HCT116 (cell line): ENCODE data around the gene UBE2H. TPM values are rescaled to one million over a fixed set of nuclear protein-coding genes. Genes with fewer than 3 reads are reported as not detected.

ENCODE experiments used
- ATAC-seq: fragments of 200-7000 bp; cut with Tn5 transposase; 2 replicates; pipeline ENCODE4 v1.9.1; 2020; ENCODE audit warnings: mild to moderate bottlenecking, moderate library complexity
- BruUV-seq: library from RNA; stranded (reverse); fragments of 400-500 nt; replicated peaks from 2 replicates; lab custom pipeline; 2021; lab: Mats Ljungman, UMichigan
- CTCF ChIA-PET: fragments of 300-600 bp; sonication (Branson Sonifier 250); formaldehyde crosslinking; loops from one replicate; lab custom pipeline; 2021; ENCODE audit warnings: antibody characterized with exemption; lab: Charles Lee
- POLR2A ChIA-PET: fragments of 300-600, 350-600 bp; sonication (Branson Sonifier 250); formaldehyde crosslinking; loops from one replicate; lab custom pipeline; 2021; ENCODE audit warnings: antibody characterized with exemption; lab: Charles Lee
- RAD21 ChIA-PET, 2 experiments: fragments of 300-600 bp; sonication (Branson Sonifier 250); formaldehyde crosslinking; loops; one replicate each; lab custom pipeline; 2023; ENCODE audit warnings: low total read pairs in 2 of 2; ENCODE audit not compliant: uncharacterized antibody in 2 of 2, unreplicated experiment in 2 of 2, low non-redundant PET in 1 of 2; lab: Charles Lee
- DNase-seq: peaks from one replicate; pipeline ENCODE4 v3.0.0-alpha.2; 2010; ENCODE audit warnings: low read depth, low spot score
- H2AFZ ChIP-seq: fragments of 200-600 bp; shearing (Covaris generic), sonication (generic); 2 replicates; pipeline ENCODE4 v1.6.1; 2017; ENCODE audit warnings: low read depth, mixed run types, mixed read lengths, antibody characterized with exemption, low read length; ENCODE audit not compliant: poor library complexity, severe bottlenecking
- H3K27ac ChIP-seq: 2 replicates; pipeline ENCODE4 v1.5.1; 2012; ENCODE audit warnings: low read depth, low read length
- H3K27me3 ChIP-seq: fragments of 200-600 bp; sonication (generic); 2 replicates; pipeline ENCODE4 v1.6.1; 2016; ENCODE audit warnings: mixed run types, low read length, mixed read lengths; ENCODE audit not compliant: insufficient read depth
- H3K36me3 ChIP-seq, 2 experiments: fragments of 200-500 bp in 1 of 2; fragments of 200-600 bp in 1 of 2; sonication (Bioruptor generic) in 1 of 2; sonication (generic) in 1 of 2; 2 replicates each; pipeline versions ENCODE4 v1.5.1 to v1.6.1; 2014 to 2016; ENCODE audit warnings: low read length in 2 of 2, inconsistent platforms in 1 of 2, mixed read lengths in 1 of 2, mixed run types in 1 of 2; ENCODE audit not compliant: insufficient read depth in 2 of 2, control insufficient read depth in 1 of 2
- H3K4me1 ChIP-seq, 2 experiments: fragments of 200-600 bp in 1 of 2; sonication (generic) in 1 of 2; 2 replicates each; pipeline versions ENCODE4 v1.5.1 to v1.6.1; 2012 to 2017; ENCODE audit warnings: low read length in 2 of 2, inconsistent platforms in 1 of 2, mild to moderate bottlenecking in 1 of 2, mixed read lengths in 1 of 2, mixed run types in 1 of 2, moderate library complexity in 1 of 2; ENCODE audit not compliant: insufficient read depth in 2 of 2, control insufficient read depth in 1 of 2
- H3K4me2 ChIP-seq: fragments of 200-600 bp; sonication (generic); 2 replicates; pipeline ENCODE4 v1.6.1; 2017; ENCODE audit warnings: mixed run types, low read length, mixed read lengths
- H3K4me3 ChIP-seq, 2 experiments: fragments of 200-600 bp in 1 of 2; sonication (generic) in 1 of 2; replicated peaks in 1 of 2; 2 replicates each; pipeline ENCODE4 v1.5.1; 2011 to 2016; ENCODE audit warnings: low read length in 2 of 2, control low read depth in 1 of 2, low read depth in 1 of 2, mild to moderate bottlenecking in 1 of 2, mixed read lengths in 1 of 2, mixed run types in 1 of 2
- H3K79me2 ChIP-seq: fragments of 200-600 bp; sonication (generic); 2 replicates; pipeline ENCODE4 v1.6.1; 2017; ENCODE audit warnings: mild to moderate bottlenecking, mixed run types, low read length, moderate library complexity, mixed read lengths; ENCODE audit not compliant: insufficient read depth
- H3K9ac ChIP-seq: fragments of 200-600 bp; sonication (generic); 2 replicates; pipeline ENCODE4 v1.6.1; 2016; ENCODE audit warnings: low read length, mixed read lengths
- H3K9me2 ChIP-seq: fragments of 200-600 bp; sonication (generic), shearing (Covaris generic); 2 replicates; pipeline ENCODE4 v1.6.1; 2017; ENCODE audit warnings: mixed run types, mild to moderate bottlenecking, moderate library complexity; ENCODE audit not compliant: insufficient read depth
- H3K9me3 ChIP-seq, 2 experiments: fragments of 200-500 bp in 1 of 2; fragments of 200-600 bp in 1 of 2; sonication (Bioruptor generic) in 1 of 2; sonication (generic) in 1 of 2; 2 replicates each; pipeline ENCODE4 v1.6.1; 2014 to 2017; ENCODE audit warnings: low read length in 2 of 2, mixed read lengths in 2 of 2, inconsistent platforms in 1 of 2, low read depth in 1 of 2, mild to moderate bottlenecking in 1 of 2, mixed run types in 1 of 2, moderate library complexity in 1 of 2; ENCODE audit not compliant: control insufficient read depth in 1 of 2, insufficient read depth in 1 of 2
- H4K20me1 ChIP-seq: fragments of 200-600 bp; sonication (generic), shearing (Covaris generic); 2 replicates; pipeline ENCODE4 v1.6.1; 2017; ENCODE audit warnings: mixed run types, mild to moderate bottlenecking, moderate library complexity; ENCODE audit not compliant: insufficient read depth
- ATF3 ChIP-seq: IDR thresholded peaks from 2 replicates; pipeline ENCODE4 v1.6.1; 2012
- CBX3 ChIP-seq: IDR thresholded peaks from 2 replicates; pipeline ENCODE4 v1.6.1; 2012; ENCODE audit warnings: low read depth
- CEBPB ChIP-seq: IDR thresholded peaks from 2 replicates; pipeline ENCODE4 v1.6.1; 2012; ENCODE audit warnings: low read depth
- EGR1 ChIP-seq: IDR thresholded peaks from 2 replicates; pipeline ENCODE4 v1.6.1; 2012; ENCODE audit warnings: low read depth
- EZH2 ChIP-seq: fragments of 200-600 bp; sonication (generic); IDR thresholded peaks from 2 replicates; pipeline ENCODE4 v1.6.1; 2017; ENCODE audit warnings: antibody characterized with exemption, mixed run types
- EZH2phosphoT487 ChIP-seq: fragments of 200-600 bp; IDR thresholded peaks from 2 replicates; pipeline ENCODE4 v1.6.1; 2018; ENCODE audit warnings: antibody characterized with exemption, borderline replicate concordance
- JUND ChIP-seq: IDR thresholded peaks from 2 replicates; pipeline ENCODE4 v1.6.1; 2012
- MAX ChIP-seq: IDR thresholded peaks from 2 replicates; pipeline ENCODE4 v1.6.1; 2012
- POLR2A ChIP-seq: IDR thresholded peaks from 2 replicates; pipeline ENCODE4 v1.7.0; 2011; ENCODE audit warnings: borderline replicate concordance; ENCODE audit not compliant: insufficient read depth, insufficient read length; ENCODE audit errors: extremely low read depth
- POLR2AphosphoS5 ChIP-seq: IDR thresholded peaks from 2 replicates; pipeline ENCODE4 v1.6.1; 2011; ENCODE audit warnings: mild to moderate bottlenecking, low read depth, low read length, moderate library complexity
- RAD21 ChIP-seq: IDR thresholded peaks from 2 replicates; pipeline ENCODE4 v1.6.1; 2012; ENCODE audit warnings: low read depth, mild to moderate bottlenecking
- SIN3A ChIP-seq: IDR thresholded peaks from 2 replicates; pipeline ENCODE4 v1.6.1; 2012; ENCODE audit warnings: low read depth
- SP1 ChIP-seq: IDR thresholded peaks from 2 replicates; pipeline ENCODE4 v1.6.1; 2012; ENCODE audit warnings: low read depth
- SRF ChIP-seq: IDR thresholded peaks from 2 replicates; pipeline ENCODE4 v1.6.1; 2012; ENCODE audit warnings: low read depth
- TCF7L2 ChIP-seq: IDR thresholded peaks from 2 replicates; pipeline ENCODE4 v1.7.0; 2011; ENCODE audit warnings: borderline replicate concordance, inconsistent platforms; ENCODE audit not compliant: insufficient read depth, insufficient read length; ENCODE audit errors: extremely low read depth
- YY1 ChIP-seq: IDR thresholded peaks from 2 replicates; pipeline ENCODE4 v1.6.1; 2011; ENCODE audit warnings: low read length, low read depth, moderate library complexity, mild to moderate bottlenecking; ENCODE audit not compliant: insufficient replicate concordance; ENCODE audit errors: extremely low read depth
- ZNF274 ChIP-seq: fragments of 200-500 bp; sonication (Bioruptor generic); IDR thresholded peaks from 2 replicates; pipeline ENCODE4 v1.6.1; 2014; ENCODE audit warnings: mild to moderate bottlenecking, low read depth, low read length, inconsistent platforms
- intact Hi-C: fragments of 100-400 bp; cut with micrococcal nuclease; formaldehyde crosslinking; loops from 2 replicates; pipeline ENCODE4 v1.10.0; 2022
- total RNA-seq: library from RNA; stranded (reverse); gene quantifications from one replicate; pipeline ENCODE4 v1.2.1, GENCODE V29; 2021; ENCODE audit not compliant: unreplicated experiment

Gene UBE2H
- total RNA-seq, 1 experiment from 2014 or later, result 117 TPM

- intact Hi-C loops, result no loop called here
- no peak for DNase-seq
- Histone ChIP-seq H3K4me2 (no peak overlapping the region), H3K4me3 (no peak overlapping the region), H2AFZ (no peak overlapping the region), H4K20me1 (no peaks in the 10 kb centered on the region), H3K9me3 (no peaks in the 10 kb centered on the region), H3K27me3 (no peaks in the 10 kb centered on the region), H3K79me2 (peaks cover 22% of the 10 kb centered on the region), H3K27ac (no peak overlapping the region), H3K9me2 (no peaks in the 10 kb centered on the region), H3K4me1 (peaks cover 30 to 34% of the 10 kb centered on the region in 2 experiments), H3K9ac (no peak overlapping the region), H3K36me3 (peaks cover 8 to 15% of the 10 kb centered on the region in 2 experiments; a peak in 1 of 4 replicates)
- ATAC-seq, result no peak
- POLR2A ChIA-PET, result no interaction called here
- RAD21 ChIA-PET, result interaction anchor here in 1 of 2 experiments (0.7 kb wide), 1 partner anchor 459 kb away, joined by 6 read pairs; no protein-coding TSS in a partner anchor
- CTCF ChIA-PET, result interaction anchor here (1.6 to 2.2 kb wide), 2 partner anchors 8 to 11 kb away, joined by 3 to 7 read pairs; no protein-coding TSS in a partner anchor
- TF ChIP-seq POLR2A (no peak), YY1 (no peak), SRF (no peak), JUND (no peak), EZH2phosphoT487 (no peak), POLR2AphosphoS5 (no peak), MAX (no peak)
- no TSS peak for BruUV-seq
Measured at GRCh38 chr7:129836983-129837382, 115.8 kb downstream of the UBE2H start.

DNA sequence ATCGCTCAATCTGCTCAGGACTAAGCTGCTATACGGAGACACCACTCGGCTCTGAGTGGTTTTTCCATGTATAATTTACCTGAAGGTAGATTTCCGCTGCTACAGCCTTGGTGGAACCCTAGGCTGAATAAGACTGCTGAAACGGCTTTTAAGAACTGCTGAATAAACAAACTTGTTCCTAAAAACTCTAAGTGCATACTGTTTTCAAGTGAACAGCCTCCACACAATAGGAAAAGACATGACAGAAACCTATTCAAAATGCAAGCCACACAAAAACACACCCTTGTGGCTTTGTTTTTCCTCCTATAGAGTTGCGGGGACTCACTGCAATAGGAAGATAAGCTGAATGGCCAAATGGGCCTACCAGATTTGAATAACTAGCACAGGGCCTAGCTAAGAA is 117.2 kb downstream of the UBE2H start:
- Histone ChIP-seq H3K36me3 (peaks cover 8 to 15% of the 10 kb centered on the region in 2 experiments; a peak in 1 of 4 replicates), H3K9ac (no peak overlapping the region), H2AFZ (no peak overlapping the region), H3K9me3 (no peaks in the 10 kb centered on the region), H4K20me1 (no peaks in the 10 kb centered on the region), H3K4me2 (no peak overlapping the region), H3K9me2 (no peaks in the 10 kb centered on the region), H3K4me3 (no peak overlapping the region), H3K27me3 (no peaks in the 10 kb centered on the region), H3K79me2 (peaks cover 9% of the 10 kb centered on the region; the same call in 1 of the 2 replicates), H3K27ac (peak overlapping the region; percentile 15; the same call in 1 of the 2 replicates), H3K4me1 (peaks cover 34 to 35% of the 10 kb centered on the region in 2 experiments)
- ATAC-seq (no peak), DNase-seq (no peak)
- RAD21 ChIA-PET, result no interaction called here
- CTCF ChIA-PET, result no interaction called here
- no peak for TF ChIP-seq EZH2
- TF ChIP-seq POLR2A, result no peak
- TF ChIP-seq SIN3A, result no peak
- no peak for TF ChIP-seq ZNF274
- TF ChIP-seq ATF3, result no peak
- TF ChIP-seq RAD21, result no peak
- TF ChIP-seq CEBPB, result no peak
- no peak for TF ChIP-seq SP1
- TF ChIP-seq CBX3, result no peak
- TF ChIP-seq JUND, result no peak
- TF ChIP-seq TCF7L2, result no peak
- no peak for TF ChIP-seq MAX
- TF ChIP-seq SRF, result no peak
- TF ChIP-seq EGR1, result no peak
- POLR2A ChIA-PET, result no interaction called here
- BruUV-seq, result no TSS peak
- intact Hi-C loops, result no loop called here
